Kidney tubule cell (primary cell): Measurements from ENCODE around the gene PAIP2.
A peak's percentile ranks its signal among the peaks of the same experiment; 100 is the strongest.
"Not testable (repeated sequence)": the region's sequence is repeated elsewhere in the genome, so short reads cannot be mapped to it uniquely, and the experiment has no call there.

ENCODE experiments used
- DNase-seq: peaks from one replicate; pipeline ENCODE4 v3.0.0-alpha.2; 2018; ENCODE audit warnings: low spot score

PAIP2 gene

DNA sequence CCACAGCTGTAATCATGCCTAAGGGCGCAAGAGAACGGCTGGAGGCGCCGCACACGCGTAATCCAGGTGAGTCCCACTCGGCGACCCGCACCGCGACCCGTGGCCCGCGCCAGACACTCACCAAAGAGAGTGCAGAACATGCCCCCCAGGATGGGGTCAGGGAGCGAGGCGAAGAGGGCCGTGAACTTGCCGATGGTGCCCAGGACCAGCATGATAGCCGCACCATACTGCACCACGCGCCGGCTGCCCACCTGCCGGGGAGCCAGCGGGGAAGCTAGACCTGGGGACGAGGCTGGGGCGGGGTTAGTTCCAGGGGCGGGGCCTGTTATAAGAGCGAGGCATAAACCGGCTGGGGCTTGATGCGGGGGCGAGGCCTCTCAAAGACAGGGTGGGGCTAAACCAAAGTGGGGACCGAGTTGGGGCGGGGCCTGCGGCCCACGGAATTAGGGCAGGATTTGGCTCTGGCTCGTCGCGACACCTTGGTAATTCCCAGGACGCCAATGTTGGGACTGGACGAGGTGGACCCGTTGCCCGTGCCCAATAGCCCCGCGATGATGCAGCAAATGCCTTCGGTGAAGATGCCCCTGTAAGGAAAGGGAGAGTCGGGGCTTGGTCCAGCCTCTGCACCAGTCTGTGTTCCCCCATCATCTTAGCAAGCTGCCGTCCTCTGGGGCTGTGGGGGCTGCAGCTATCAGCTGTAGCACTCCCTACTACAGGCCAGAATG lies 36.6 kb downstream of the PAIP2 start:
- DNase-seq, result no peak

DNA sequence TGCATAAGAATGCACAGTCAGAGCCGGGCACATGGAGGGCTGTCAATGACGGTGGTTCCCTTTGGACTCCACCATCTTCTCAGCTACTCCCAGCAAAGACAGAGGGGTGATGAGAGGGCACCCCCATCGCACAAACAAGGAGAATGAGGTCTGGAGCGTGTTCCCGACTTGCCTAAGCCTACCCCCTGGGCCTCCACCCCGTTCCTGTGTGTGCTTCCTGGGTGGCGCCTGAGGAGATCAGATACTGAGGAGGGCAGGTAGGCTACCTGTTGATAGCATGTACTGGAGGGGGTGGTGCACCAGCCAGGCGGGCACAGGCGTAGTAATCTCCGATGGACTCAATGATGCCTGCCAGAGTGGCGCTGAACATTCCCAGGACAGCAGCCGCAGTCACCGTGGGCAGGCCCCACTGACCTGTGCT lies 37.3 kb downstream of the PAIP2 start:
- no peak for DNase-seq

DNA sequence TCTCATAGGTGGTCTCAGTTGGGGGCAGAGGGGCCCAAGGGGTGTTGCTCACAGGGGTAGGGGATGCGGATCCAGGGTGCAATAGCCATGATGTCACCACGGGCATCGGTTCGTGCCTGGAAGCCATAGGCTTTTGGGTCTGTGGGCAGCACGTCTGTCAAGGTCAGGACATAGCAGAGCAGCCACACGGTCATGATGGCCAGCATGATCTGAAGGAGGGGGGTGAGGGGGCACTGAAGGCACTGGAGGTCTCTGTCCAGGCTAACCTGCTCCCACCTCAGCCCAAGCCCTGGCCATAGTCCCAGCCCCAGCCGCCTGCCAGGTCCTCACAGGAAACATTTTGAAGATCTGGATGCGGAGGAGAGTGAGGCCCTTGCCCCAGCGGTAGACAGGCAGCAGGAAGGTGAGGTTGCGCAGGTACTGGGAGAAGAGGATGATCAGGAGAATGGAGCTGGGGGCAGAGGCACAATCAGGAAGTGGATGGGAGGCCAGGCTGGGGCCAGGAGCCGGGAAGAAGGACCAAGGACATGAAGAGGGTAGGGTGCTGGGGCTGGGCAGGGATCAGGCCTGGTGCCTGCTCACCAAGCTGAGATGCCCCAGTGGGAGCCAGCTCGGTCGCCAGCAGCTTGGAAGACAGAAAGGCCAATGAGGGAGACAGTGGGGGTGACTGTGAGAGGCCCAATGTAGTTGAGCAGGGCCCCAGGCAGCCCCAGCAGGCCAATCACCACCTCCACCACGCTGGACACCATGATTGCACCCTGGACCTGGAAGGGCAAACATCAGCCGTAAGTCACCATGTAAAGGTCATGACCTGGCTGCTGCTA lies 38.2 kb downstream of the PAIP2 start:
- DNase-seq, result no peak

DNA sequence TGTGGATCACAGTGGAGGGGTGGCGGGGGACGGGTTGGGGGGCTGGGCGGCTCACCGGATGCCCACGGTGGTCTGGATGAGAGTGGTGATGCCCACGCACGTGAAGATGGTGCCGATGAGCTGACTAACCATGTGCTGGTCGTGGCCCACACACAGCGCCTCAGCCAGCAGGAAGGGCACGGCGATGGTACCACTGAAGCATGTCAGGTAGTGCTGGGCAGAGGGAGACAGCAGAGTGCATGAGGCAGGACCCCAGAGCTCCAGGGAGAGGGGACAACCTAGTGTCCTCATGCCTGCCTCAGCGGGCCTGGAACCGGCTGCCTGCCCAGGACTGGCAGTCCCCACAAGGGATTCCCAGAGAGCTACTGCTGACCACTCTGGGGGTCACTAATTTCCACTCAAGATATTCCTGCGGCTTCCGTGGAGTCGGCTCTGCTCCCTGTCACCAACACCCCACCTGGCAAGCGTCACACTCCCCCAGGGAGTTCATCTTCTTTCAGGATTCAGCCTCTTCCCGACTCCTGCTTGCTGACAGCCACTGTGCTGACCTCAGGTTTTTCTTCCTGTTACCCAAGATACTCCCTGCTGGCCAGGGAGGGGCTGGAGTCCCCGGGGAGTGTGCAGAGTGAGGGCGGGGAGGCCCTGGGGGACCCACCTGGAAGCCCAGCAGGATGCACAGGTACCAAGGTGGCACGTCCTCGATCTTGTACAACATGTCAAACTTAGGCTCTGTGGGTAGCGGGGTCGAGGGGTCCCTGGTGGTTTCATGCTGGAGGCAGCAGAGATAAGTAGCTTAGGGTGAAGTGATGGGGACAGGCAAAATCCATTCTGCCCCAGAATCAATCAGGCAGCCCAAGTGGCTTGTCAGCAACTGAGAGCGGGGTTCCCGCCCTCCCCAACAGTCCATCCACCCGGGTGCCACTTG lies 40.4 kb downstream of the PAIP2 start:
- DNase-seq, result peak; percentile 32

DNA sequence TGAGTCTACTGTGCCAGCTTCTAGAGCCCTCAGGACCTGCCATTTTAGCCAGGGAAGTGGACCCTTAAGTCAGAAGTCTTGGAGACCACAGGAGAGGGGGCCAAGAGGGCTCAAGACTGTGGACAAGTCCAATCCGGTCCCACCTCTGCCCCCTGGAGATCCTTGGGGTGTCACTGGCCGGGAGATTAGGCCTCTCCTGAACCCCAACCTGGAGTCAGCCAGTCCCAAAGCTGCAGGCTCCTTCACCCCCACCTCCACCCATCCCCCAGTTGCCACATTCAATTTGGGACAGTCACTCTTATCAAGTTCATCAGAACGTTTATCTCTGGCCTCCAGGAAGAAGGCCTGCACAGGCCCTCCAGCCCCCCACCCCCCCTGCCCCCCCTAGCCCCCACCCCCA lies 41.2 kb downstream of the PAIP2 start:
- DNase-seq, result no peak

DNA sequence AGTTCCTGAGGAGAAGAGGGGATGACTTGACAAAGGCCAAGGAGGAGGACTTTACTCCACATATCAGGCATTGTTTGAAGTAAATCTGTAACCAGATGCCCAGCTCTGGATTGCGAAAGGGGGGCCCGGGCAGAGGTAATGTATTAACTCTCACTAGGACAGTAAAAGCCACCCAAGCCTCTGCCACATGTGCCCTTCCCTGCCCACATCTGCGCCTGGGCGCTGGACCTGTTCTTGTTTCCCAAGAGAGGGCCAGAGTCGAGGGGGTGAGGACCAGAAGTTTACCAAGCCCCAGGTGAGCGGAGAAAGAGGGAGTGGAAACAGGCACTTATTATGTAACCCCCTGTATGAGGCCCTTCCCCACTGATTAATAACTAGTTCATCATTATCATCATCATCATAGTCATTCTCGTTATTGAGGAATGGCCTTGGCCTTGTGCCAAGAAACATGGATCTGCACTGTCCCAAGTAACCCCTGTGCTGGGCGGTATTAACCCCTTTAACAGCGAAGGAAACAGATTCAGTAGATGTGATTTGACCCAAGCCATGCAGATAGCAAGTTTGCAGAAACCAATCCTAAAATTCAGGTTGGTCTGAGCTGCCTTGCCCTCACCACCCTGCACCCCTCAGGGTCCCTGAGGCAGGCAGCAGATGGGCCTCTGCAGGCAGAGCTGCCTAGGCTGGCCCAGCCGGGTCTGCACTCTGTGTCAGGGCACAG lies 41.8 kb downstream of the PAIP2 start, which contains the start of gene SLC23A1:
SLC23A1 (minus strand) TSS at position 23 of the 718 bp plus-strand sequence. CDS start 44 bp downstream, outside the sequence.
- peak; percentile 74 for DNase-seq

DNA sequence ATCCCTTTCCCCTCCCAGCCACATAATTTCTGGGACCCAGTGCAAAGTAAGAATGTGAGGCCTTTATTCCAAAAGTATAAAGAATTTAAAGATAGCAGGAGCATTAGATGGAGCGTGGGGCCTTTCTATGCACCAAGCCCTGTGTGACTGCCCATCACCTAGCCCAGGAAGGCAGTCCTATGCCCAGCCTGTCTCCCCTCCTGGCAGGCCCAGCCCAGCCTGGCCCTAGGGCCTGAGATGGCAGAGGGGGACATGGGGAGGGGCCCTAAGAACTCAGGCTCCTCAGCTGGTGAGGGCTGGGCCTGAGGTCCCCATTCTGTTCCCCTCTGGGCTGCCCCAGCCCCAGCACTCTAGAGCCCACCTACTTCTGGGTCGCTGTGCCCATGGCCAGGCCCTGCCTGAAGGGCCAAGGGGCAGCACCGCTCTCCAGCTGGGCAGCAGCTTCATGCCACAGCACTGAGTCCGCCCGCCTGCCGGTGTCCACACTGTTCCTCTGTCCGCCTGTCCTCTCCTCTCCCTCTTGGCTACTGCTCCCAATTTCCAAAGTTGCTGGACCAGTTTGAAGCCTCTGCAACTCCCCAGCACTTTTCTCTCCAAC lies 42.4 kb downstream of the PAIP2 start:
- DNase-seq, result no peak

DNA sequence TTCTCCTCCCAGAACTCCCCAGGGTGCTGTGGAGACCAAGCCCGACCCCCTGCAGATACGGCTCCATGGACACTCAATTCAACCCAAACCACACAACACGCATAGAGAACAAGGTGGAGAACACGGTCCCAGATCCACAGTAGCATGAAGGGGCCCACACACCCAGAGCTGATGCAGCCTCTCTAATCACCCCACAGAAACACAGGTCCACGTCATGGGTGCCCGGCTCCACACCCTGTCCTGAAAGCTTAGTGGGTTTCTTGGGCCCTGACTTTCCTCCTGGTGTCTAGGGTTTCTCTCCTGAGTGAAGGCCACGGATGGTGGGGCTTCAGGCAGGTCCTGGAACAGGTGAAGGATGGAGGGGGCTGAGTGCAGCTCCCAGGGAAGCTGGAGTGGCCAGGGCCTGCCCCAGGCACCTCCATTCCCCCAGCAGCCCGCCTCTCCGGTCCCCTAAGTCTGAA lies 43.0 kb downstream of the PAIP2 start:
- DNase-seq, result no peak

DNA sequence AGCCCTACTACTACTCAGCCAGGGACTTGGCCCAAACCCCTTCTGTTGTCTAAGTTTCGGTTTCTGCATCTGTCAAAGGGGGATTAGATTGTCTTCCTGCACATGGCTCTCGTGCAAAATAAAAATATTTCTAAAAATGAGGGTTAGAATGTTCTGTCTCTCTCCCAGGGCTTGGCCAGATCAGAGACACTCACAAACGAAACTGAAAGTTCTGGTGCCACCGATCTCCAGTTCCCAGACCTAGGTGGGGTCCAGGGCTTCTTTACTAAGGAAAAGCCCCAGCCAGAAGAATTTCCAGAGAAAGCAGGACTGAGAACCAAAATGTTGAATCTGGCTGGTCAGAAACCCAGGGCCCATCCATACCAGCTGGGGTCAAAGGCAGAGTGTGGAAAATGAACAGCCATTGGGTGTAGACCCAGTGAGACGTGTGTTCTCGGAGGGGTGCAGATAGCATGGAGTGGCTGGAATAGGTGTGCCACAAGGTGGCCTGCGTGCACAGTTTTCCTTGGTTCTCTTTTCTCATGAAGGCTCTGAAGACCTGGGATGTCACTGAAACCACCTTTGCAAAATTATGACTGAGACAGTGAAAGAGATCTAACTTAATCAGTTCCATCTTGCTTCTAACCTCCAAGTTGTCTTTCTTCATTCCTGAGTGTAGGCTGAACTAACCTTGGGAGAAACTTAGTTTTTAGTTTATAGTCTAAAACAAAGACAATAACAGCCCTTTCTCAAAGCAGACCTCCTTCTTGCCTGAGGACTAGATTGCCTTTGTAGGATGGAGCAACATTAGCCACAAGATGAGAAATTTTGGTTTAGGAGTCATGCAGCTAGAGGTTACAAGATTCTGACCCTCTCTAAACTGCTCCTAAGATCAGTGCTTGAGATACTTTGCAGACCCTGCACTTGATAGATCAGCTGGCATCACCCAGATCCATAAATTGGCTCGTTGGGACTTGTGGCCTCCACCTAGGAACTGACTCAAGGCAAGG lies 43.7 kb downstream of the PAIP2 start:
- no peak for DNase-seq

DNA sequence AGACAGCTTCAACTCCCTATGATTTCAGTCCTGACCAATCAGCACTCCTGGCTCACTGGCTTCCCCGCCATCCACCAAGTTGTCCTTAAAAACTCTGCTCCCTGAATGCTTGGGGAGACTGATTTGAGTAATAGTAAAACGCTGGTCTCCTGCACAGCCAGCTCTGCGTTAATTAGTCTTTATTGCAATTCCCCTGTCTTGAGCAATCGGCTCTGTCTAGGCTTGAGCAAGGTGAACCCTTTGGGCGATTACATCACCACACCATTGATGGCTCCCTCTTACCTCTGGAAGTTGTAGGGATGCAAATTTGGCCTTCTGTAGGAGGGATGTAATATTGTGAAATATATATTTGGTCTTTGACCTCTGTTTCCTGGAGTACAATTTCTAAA lies 44.4 kb downstream of the PAIP2 start:
- DNase-seq, result no peak

DNA sequence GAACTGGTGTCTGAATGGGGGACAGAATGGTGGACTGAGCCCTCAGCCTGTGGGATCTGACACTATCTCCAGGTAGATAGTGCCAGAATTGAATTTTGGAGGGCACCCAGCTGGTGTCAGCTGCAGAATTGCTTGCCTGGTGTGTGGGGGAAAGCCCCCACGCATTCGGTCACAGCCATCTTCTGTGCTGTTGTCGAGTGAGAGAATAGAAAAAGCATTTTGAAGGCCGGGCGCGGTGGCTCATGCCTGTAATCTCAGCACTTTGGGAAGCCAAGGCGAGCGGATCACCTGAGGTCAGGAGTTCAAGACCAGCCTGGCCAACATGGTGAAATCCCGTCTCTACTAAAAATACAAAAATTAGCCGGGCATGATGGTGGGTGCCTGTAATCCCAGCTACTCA lies 45.3 kb downstream of the PAIP2 start:
- DNase-seq, result not testable (repeated sequence)

DNA sequence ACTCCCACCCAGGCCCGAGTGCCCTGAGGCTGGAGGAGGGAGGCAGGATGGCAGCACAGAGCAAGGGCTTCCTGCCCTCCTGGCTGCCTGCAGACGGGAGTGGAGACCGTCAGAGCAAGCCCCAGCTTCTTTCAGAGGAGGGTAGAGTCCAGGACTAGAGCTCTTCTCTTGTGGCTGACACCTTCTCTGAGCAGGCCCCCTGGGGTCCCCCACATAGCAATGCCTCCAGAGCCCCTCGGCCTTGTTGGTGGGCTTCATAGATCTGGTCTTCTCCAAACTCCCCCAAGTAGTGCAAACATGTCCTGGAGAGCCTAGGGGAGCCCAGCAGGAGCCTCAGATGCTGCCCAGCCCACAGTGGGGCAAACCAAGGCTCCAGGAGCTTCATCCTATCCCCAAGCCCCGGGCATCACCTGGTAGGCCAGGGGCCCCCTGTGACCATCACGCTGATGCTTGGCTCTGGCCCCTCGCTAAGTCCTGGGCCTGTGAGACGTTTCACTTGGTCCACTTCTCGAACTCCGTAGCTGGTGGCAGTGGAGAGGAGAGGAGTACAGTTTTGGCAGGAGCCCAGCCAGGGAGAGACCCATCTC lies 46.0 kb downstream of the PAIP2 start:
- no peak for DNase-seq

DNA sequence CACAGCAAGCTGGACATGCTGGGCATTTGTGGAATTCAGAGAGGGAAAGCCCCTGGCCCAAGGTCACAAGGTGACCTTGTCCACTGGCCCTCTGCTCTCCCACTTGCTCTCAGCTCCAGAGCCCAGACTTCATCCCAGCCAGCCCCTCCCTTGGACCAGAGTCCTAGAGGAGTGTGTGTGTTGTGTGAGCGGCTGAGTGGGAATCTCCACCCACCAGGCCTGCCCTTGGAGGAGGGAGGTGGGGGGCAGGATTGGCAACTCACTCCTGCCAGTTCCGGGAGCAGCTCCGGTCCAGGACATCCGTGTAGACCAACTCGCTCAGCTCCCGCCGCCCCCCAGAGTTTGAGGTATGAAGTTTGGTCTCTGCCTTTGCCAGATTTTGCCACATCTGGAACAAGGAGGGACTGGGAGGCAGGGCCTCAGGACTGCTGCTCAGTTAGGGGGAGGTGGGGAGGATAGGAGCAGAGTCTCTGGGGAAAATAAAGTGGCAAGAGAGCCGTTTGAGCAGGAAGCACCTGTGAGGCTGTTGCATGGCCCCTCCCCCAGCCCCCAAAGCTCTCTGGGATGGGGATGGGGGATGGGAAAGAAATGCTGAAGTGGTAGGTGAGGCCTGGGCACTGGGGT lies 46.7 kb downstream of the PAIP2 start:
- peak; percentile 74 for DNase-seq

DNA sequence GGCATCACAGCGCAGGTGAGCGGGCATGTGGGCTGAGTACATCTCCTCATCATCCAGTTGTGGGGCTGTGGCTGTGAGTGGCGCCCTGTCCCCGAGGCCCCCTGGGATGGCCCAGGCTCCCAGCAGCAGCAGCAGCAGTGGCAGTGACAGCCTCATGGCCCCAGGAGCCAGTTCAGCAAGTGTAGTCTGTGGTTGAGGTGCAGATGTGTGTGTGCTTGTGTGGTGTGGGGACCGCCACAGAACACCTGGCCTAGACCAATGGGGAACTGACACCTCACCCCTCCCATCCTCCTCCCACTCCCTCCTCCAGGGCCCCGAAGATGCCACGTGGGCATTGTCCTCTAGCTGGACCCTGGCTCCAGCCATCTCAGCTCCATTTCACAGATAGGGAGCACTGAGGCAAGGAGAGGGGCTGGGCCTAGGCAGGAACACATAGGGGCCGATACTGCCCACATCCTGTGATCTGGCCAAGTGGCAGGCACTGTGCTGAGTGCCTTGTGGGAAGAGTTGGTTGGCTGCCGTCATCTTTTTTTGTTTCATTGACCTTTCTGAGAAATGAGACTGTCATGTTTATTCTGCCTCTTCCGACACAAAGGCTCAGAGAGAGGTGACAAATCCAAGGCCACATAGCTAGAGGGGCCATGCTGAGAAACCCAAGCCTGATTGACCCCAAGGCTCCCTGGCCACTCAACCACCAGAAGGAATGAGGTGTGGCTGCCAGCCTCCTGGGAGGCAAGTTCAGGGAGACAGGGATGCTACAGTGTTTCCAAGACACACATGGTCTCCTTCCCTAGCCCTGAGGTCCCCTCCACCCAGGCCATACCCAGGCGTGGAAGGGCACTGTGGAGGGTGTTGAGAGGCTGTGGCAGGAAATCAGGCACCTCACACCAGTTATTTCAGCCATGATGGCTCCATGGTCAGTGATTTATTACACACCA lies 48.3 kb downstream of the PAIP2 start, which contains the start of gene MZB1:
MZB1 (minus strand) TSS at position 213 of the 938 bp plus-strand sequence; CDS start at position 156, 57 bp downstream.
- no peak for DNase-seq

DNA sequence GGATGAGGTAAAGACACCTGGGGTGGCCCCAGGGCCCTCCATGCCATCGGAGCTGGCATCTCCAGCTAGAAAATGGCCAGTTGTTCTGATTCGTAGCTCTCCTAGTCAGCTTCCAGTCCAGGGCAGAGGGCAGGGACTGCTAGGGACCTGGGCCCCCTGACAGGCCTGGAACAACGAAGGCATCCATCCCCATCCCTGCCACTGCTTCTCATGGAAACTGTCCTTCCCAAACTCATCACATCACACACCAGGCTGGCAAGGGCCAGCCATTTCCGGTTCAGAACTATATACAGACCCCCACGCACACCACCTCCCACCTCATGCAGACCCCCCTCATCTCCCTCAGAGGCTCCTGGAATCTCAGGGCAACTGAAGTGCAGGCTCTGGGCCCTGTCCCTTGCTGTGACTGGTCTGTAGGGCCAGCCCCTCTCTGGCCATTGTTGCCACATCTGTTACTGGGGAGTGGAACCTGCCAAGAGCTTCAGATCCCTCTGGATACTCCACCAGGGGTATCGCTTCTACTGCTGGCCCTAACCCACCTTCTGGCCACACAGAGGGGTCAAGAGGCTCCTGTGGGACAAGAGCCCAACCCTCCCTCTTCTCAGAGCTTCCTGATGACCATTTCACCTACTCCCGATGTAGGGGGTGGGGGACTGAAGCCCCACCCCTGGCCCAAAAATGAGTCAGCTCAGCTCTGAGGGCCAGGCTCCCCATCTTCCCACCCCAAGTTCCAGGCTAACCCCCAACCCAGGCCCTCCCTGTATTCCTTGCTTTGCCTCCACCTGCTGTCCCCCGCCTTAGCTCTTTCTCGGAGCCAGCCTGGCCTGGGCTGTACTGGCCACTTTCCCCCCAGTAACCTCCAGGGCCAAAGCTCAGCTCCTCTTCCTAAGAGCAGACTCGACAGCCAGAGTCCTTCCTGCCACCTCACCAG lies 49.2 kb downstream of the PAIP2 start:
- DNase-seq, result no peak

DNA sequence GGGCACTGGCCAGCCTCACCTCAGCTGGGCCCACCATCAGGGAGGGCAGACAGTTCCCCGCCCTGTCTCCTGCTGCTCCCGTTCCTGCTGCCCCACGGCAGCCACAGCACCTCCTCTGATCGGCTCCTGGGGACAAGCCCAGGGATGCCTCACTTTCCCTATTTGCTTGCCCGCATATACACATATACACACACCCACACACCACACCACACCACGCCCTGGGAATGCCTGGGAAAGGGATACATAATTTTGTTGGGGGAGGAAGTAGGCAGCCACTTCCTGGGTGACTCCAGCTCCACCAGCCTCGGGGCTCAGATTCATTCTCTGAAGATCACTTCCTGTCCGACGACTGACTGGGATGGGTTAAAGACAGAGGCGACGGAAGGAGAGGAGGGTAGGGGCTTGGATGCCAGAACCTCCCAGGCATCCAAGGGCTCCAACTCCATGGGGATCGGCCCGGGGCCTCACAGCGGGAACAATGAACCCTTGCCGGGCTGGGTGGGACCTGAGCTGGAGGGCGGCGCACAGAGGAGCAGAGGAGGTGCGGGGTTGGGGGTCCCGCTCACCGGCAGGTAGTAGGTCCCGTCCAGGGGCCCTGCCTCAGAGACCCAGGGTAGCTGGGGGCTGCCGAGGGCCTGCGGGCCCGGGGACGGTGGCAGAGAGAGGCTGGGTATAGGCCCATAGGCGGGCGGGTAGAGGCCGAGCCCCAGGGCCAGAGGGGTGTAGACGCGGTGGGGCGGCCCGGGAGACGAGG lies 50.1 kb downstream of the PAIP2 start:
- DNase-seq, result peak; percentile 50
